Brain pericyte (primary cell): ENCODE measurements around the gene CAPN10.
"Not testable (repeated sequence)": the region's sequence is repeated elsewhere in the genome, so short reads cannot be mapped to it uniquely, and the experiment has no call there.

Experiments used
- DNase-seq: peaks from one replicate; pipeline ENCODE4 v3.0.0-alpha.2; 2012; ENCODE audit warnings: low read depth, low spot score

The CAPN10 gene

DNA sequence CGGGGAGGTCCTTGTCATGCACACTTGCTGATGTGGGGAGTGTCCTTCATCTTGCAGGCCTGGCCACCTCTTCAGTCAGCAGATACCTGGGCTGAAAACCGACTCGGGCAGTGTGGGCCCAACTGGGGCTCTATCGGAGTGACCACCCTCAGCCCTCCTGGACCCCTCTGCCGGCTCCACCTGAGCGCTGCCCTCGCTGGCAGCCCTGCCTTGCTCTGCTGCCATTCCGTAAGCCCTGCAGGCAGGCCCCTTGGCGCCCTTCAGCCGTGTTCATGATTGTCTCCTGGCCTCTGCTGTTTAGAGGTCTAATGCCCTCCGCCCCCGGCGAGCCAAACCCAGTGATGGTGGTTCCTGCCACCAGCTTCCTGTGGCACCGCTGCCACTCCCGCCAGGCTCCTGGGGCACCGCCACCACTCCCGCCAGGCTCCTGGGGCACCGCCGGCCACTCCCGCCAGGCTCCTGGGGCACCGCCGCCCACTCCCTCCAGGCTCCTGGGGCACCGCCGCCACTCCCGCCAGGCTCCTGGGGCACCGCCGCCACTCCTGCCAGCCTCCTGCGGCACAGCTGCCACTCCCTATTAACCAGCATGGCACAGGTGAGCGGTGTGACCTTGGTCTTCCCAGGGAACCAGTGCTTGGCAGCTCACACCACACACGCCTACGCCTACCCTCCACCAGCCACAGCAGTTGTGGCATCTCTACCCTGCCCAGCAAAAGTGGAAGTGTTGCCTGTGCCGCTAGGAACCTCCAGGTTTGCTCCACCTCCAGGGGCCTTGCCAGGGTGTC lies 15.9 kb downstream of the CAPN10 start:
- DNase-seq = no peak

DNA sequence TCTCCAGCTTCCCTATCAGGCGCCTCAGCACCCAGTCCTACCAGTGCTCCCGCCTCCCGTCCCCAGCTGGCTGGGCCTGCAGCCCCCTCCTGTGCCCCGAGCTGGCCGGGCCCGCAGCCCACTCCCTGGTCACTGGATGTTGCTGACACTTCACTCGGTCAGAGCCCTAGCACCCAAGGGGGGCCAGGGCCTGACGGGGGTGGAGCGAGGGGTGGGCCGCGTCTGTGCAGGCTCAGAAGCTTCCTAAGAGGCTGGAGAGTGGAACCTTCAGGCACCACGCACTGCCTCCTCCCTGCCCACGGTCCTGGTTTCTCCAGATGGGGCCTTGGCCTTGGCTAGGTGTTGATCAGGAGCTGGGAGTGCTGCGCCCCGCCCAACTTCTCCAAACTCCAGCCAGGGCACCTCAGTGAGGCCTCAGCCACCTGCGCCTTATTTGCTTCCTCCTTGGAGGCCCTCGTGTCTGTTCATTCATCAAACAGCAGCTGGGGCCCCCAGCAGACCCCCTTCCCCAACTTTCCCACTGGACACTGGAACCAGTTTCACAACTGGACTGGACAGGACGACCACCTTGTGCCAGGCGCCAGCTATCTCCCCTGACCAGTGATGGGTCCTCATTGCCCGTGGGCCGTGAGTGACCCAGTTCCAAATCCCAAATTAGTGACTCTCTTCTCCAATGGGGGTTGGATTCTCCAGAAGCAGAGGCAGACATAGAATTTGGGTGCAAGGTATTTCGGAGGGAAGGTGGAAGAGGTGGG lies 16.7 kb downstream of the CAPN10 start:
- DNase-seq = no peak

DNA sequence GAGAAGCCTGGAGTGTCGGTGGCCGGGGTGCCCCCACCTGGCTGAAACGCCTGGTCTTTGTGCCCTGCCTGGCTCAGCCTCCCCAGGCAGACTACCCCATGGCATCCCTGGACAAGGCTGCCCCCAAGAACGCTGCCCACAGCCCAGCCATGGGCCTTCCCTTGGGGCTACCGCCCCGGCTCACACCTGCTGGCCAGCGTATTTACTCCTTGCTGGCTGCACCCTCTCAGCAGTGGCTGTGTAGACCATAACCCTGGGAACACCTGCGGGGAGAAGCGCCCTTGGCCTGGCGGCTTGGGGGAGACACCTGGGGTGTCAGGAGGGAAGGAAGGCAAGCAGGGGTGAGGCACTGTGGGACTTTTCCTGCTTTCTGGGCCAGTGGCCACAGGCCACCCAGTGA lies 17.3 kb downstream of the CAPN10 start:
- DNase-seq = no peak

DNA sequence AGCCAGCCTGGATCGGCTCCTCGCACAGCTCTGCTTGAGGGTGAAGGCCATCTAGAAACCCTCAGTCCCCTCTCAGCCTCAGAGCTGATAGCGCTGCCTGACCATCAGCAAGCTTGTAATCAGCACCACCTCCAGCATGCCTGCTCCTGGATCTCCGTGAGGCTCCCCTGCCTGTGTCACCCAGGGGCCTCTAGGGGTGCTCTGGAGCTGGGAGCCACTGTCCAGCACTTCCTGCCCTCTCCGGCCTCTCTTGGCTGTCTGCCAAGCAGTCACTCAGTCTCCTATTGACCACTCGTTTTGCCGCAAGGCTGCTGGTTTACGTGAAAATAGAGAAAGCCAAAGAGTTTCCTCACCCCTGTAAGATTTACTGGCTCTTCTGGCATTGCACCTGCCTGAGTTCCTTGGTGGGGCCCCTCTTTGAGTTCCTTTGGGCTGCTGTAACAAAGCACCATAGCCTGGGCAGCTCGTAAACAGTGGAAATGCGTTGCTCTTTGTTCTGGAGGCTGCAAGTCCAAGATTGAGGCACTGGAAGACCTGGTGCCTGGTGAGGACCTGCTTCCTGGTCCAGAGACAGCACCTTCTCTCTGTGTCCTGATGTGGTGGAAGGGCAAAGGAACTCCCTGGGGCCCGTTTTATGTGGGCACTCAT lies 17.9 kb downstream of the CAPN10 start:
- DNase-seq = no peak

DNA sequence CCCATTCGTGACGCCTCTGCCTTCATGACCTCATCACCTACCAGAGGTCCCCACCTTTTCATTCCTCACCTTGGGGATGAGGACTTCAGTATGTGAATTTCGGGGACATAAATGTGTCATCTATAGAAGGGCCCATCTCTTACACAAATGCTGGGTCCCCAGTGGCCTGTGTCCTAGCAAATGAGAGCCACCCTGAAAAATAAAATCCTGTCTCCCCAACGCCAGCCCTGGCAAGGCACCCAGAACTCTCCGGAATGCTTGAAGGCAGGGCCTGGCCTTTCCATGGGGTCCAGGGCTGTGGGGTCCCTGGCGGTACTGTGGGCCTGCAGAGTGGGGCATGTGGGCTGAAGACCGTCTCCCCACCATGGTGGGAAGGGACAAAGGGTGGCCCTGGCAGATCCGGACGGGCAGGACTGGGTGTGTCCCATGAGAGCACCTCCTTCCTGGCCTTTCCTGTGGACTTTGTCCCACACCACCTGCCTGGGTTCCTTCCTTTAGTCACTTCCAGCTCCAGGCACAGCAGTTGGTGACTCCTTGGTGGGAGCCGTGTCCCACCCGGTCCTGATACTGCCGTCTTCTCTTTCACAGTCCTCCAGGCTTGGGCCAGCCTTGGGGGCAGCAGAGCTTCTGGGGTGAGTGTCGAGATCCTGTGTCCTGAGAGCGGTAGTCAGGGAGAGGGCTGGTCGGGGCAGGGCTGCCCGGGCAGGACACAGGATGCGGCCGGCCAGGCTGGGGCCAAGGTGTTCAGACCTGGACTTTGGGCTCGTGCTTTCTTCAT lies 18.6 kb downstream of the CAPN10 start:
- DNase-seq = no peak

DNA sequence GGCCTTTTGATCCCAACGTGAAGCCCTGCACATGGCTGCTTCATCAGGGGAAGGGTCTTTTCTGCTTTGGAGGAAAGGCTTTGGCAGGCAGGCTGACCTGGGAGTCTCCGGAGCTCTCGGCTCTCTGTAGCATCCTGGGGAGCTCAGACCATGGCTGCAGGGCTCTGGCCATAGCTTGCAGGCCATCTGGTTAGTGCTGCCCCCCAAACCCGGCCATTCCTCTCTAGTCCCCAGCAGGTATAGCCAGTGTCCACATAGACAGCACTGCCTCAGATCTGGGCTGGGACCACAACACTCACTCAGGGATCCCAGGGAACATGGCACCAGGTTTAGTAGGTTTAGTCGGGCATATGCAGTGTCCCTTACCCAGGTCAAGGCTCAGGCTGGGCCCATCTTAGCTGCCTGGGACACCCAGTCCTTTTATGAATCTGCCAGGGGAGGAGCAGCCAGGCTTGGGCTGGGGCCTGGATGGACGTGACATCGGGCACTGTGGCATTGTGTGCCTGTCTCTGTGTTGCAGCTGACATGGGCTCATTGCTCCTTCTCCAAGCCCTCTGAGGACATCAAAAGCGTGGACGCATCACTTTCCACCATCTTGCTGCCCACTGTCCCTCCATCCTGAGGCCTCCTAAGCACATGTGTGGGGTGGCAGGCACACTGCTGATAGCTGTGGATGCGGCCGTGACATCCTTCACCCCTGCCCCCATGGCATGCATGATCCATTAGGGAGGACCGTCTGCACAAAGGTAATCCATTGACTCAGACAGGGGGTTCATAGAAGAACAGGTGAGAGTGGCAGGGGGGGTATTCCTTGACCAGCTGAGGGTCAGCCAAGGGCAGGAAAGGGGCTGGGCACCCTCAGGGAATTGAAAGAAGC lies 19.6 kb downstream of the CAPN10 start:
- no peak for DNase-seq

DNA sequence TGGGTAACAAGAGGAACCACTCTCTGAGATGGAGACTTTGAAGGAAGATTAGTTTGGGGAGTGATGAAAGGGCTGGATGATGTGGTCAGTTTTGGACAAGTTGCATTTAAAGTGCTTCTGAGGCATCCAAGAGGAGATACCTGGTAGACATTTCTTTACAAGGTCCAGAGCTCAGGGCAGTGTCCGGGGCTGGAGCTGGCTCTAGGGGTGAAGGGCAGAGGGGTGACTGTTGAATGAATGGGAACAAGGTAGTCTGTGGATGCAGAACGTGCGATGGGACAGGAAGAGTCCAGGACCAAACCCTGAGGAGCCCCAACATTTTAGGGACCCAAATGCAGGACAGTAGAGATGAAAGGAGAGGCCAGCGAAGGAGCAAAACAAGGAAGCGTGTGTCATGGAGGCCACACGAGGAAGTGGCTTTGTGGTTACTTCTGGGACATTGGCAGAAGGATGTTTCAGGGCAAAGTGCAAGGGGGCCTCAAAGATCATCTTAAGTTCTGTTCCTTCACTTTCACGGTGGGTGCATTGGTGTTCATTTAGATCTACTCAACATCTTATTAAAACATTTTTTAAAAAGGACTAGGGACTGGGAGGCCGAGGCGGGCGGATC lies 25.2 kb downstream of the CAPN10 start:
- DNase-seq = no peak

DNA sequence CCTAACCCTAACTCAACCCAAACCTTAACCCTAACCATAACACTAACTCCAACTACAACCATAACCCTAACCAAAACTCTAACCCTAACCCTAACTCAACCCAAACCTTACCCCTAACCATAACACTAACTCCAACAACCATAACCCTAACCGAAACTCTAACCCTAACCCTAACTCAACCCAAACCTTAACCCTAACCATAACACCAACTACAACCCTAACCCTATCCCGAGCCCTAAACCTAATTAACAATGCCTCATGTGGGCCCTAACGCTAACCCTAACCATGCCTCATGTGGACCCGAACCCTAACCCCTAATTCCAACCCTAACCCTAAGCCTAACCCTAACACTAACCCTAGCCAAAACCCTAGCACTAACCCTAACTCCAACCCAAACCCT lies 27.2 kb downstream of the CAPN10 start:
- DNase-seq = no peak

DNA sequence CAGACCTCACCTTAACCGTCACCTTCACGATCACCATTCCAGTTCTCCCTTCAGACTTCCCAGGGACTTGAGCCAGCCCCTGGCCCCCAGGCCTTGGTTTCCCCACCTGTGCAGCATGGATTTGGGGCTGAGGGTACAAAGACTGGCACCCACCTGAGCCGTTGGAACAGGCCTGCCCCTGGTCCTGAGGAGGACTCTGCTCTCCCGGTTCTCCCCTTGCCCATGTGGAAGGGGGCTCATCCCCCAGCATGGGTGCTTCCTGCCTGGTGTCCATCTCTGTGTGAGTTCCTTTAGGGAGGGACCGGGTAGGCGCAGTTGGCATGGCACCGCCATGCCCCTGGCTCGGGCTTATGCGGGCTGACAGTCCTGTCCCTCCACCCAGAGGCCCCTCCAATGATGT lies 27.9 kb downstream of the CAPN10 start:
- DNase-seq = no peak

DNA sequence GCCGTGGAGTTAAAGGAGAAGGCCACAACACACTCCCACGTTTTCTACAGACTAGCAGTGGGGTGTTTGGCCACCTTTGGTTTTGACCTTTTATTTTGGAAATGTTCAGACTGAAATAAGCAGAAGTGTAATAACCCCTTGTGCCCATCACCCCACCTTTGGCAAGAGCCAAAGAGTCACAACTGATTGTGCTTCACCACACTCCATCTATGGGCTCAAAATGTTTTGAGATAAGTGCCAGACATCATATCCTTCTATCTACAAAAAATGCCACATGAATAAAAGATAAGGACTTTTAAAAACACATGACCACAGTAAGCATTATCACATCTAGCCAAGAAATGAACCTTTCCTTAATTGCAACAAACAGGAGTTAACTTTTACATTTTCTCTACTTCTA lies 28.9 kb downstream of the CAPN10 start:
- no peak for DNase-seq

DNA sequence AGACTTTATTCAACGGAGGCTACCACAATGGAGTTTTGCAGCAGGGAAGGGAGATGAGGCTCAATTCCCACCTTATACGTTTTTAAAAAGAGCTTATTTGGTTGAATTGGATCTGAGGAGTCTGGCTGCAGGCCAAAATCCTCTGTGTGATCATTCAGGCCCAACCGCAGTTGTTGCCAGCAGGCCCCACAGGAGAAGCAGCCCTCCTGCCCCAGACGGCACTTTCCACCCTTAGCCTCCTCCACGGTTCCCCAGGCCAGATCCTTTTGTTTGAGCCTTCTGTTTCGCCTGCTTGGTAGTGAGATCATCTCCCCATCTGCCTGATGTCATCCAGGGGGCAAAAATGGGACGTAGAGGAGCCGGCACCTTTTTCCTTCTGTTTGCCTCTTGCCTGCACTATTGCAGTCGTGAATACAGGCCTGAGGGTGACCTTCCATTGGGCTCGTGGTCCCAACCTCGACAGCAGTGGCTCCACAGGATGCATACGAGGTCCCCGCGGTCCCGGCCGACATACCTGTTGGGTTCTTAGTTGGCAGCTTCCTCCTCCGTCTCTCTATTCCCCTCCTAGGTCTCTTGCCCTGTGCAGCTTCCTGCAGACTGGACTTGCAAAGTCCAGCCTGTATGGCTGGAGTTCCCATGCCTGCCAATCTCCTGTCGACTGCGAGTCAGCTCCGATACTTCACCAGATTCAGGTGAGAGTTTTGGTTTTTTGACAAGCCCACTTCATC lies 29.4 kb downstream of the CAPN10 start:
- no peak for DNase-seq

DNA sequence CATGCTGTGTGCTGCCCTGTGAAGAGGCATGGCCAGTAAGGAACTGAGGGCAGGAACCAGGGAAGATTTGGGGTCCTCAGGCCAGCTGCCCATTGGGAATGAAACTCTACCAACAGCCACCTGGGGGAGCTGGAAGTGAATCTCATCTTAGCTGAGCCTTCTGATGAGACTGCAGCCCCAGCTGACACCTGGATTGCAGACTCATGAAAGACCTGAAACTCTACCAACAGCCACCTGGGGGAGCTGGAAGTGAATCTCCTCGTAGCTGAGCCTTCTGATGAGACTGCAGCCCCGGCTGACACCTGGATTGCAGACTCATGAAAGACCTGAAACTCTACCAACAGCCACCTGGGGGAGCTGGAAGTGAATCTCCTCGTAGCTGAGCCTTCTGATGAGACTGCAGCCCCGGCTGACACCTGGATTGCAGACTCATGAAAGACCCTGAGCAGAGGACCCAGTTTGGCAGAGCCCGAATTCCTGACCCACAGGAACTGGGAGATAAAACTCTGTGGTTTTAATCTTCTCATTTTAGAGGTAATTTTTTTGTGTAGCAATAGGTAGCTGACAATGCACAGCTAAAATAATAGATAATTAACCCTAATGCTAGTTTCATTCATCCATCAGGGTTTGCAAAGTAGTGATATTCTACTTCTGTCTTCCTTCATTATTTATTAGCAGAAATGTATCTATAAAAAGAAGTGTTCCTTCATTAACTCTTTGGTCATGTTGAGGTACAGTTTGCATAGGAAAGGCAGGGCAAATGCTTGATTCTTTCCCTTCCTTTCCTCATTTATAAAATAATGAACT lies 30.5 kb downstream of the CAPN10 start:
- not testable (repeated sequence) for DNase-seq

DNA sequence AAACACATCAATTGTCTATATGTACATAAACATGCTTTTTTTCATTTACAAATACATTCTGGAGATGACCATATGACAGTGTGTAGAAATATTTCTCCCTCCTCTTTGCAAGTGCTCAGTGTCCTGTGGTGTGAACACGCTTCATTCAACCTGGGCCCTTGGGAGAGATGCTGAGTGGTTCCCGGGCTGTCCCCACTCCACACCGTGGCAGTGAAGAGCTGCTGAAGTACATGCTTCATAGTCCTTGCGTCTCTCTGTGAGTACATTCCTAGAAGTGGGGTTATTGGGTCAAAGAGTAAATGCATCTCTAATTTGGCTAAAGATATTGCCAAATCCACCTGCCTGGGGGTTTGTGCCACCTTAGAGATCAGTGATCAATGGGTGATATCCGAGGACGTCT lies 32.2 kb downstream of the CAPN10 start:
- DNase-seq = no peak

DNA sequence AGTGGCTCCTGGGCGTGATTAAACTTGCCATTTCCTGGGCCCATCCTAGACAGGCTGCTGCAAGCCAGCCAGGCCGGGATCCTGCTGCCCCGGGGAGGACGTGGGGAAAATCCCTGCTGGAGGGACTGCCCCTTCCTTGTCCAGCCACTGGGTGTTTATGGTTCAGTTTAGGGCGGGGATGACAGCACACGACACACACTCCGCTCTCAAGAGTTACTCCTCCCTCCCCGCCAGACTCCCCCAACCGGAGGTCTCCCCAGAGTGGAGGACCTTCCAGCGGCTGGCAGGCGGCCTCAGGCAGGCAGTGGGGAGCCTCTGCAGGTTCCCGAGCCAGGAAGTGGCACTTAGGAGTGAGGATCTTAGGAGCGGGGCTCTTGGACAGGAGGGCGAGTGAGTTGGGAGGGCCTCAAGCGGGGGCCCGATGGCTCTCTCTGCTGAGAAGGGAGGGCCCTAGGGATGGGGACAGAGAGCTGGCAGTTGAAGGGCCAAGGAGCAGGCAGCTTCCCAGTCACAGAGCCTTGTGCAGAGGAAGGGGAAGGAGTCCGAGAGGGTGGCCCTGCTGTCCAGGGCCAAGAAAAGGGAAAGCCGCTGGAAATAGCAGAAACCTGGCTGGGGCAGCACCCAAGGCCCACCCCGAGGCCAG lies 33.1 kb downstream of the CAPN10 start:
- DNase-seq = no peak

DNA sequence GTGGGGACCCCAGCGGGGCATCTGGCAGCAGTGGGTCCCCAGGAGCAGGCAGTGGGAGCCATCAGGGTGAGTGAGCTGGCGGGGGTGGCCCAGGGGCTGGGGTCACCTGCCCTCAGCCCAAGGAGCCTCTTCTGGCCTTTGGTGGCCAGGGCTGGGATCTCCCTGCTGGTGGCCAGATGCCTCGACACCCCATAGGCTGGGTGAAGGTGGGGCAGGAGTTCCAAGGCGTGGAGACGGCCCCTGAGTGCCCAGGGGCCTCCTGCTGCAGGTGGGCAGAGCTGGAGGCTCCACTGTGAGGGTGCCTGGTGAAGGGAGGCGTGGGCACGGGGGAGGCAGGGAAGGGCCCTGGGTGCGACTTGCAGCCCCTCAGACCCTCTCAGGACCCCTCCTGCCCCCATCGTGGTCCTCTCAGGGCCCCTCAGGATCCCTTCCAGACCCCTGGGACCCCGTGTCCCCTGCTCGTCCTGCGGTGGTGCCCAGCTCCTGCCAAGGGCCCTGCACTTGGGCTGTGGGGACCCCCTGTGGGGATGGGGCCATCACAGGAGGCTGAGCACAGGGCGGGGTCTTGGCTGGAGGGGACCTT lies 33.7 kb downstream of the CAPN10 start:
- DNase-seq = no peak

DNA sequence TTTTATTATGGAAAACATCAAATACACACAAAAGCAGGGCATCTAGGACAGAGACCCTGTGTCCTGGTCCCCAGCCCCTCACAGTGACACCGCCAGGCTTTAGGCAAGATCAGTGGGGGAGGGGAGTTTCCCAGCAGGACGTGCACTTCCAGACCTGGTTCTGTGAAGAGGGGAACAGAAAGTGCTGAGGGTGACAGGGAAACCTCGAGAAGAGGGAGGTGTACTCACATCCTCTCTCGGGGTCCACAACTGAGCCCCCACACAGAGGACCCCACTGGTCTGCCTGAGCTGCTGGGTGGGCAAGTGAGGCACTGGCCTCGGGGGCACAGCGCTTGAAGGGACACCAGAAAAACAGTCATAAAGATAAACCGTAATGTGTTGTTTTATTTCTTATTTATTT lies 34.3 kb downstream of the CAPN10 start:
- no peak for DNase-seq

DNA sequence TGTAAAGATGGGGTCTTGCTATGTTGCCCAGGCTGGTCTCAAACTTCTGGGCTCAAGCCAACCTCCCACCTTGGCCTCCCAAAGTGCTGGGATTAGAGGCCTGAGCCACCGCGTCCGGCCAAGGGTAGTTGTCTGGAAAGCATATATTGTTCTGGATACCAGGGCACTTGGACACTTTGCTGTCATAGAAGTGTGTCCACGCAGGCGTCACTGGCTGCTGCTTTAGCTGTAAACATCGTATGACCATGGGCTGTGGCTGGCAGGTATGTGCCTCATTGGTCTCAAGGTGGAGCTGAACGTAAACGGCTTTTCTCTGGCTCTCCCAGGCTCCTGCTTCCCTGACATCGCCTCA lies 35.5 kb downstream of the CAPN10 start:
- DNase-seq = no peak

DNA sequence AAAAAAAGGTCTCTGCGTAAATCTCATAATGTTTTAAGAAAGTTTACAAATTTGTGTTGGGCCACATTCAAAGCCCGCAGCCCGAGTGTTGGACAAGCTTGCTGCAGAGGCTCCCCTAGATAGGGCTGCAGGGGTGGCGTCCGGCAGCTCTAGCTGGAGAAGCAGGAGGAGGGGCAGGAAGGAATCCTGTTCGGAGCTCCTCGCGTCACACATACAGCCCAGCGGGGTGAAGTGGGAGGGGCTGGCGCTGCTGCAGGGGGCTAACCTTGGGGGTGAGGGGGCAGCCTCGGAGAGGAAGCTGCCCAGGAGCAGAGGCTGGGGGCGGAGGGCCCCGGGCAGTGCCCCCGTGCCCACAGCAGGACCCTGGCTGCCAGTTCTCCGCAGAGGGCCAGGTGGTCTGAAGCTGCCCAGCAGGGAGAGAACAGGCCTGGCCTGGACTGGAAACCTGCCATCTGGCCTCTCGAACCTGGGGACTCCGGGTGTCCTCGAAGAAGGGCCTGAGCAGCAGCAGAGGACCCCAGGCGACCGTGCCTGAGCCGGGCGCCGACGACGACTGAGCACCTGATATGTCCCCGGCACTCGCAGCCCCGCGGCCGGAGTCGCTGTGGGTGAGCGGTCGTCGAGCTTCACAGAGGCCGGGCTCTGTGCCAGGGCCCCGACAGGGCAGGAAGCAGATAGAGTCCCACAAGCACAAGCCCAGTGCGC lies 36.1 kb downstream of the CAPN10 start:
- no peak for DNase-seq
